Neural progenitor cell (in vitro differentiated cells): ENCODE measurements around the gene CREM. TPM values are rescaled to one million over a fixed set of nuclear protein-coding genes. Genes with fewer than 3 reads are reported as not detected.

Experiments used
- DNase-seq: peaks from one replicate; pipeline ENCODE4 v3.0.0-alpha.2; 2016; ENCODE audit warnings: low spot score
- H2AFZ ChIP-seq: fragments of 200-600 bp; sonication (generic); replicated peaks from 2 replicates; pipeline ENCODE4 v1.6.1; 2016; ENCODE audit warnings: antibody characterized with exemption
- H3F3A ChIP-seq: fragments of 200-600 bp; sonication (generic); 2 replicates; pipeline ENCODE4 v1.6.1; 2016; ENCODE audit warnings: antibody characterized with exemption, low read depth
- H3K27ac ChIP-seq: fragments of 200-600 bp; sonication (generic); 2 replicates; pipeline ENCODE4 v1.5.1; 2016; ENCODE audit warnings: mild to moderate bottlenecking
- H3K27me3 ChIP-seq: fragments of 200-600 bp; sonication (generic); 2 replicates; pipeline ENCODE4 v1.6.1; 2016; ENCODE audit warnings: mild to moderate bottlenecking, moderate library complexity
- H3K36me3 ChIP-seq: fragments of 200-600 bp; sonication (generic); 2 replicates; pipeline ENCODE4 v1.5.1; 2016
- H3K4me1 ChIP-seq: fragments of 200-600 bp; sonication (generic); 2 replicates; pipeline ENCODE4 v1.6.1; 2016; ENCODE audit warnings: mixed run types
- H3K4me2 ChIP-seq: fragments of 200-600 bp; sonication (generic); 2 replicates; pipeline ENCODE4 v1.6.1; 2016
- H3K4me3 ChIP-seq: fragments of 200-600 bp; sonication (generic); 2 replicates; pipeline ENCODE4 v1.5.1; 2016
- H3K79me2 ChIP-seq: fragments of 200-600 bp; sonication (generic); 2 replicates; pipeline ENCODE4 v1.6.1; 2016; ENCODE audit warnings: low read depth
- H3K9ac ChIP-seq: fragments of 200-600 bp; sonication (generic); 2 replicates; pipeline ENCODE4 v1.6.1; 2016
- H3K9me3 ChIP-seq: fragments of 200-600 bp; sonication (generic); 2 replicates; pipeline ENCODE4 v1.5.1; 2016; ENCODE audit warnings: low read depth
- H4K20me1 ChIP-seq: fragments of 200-600 bp; sonication (generic); 2 replicates; pipeline ENCODE4 v1.6.1; 2016; ENCODE audit warnings: low read depth
- H3K27ac Mint-ChIP-seq: 3 replicates; pipeline ENCODE4 v1.8.0; 2021; ENCODE audit warnings: mixed read lengths
- H3K27me3 Mint-ChIP-seq: 2 replicates; pipeline ENCODE4 v1.8.0; 2022; ENCODE audit warnings: low read depth, mild to moderate bottlenecking, inconsistent platforms, moderate library complexity, mixed read lengths; ENCODE audit not compliant: insufficient read depth
- H3K36me3 Mint-ChIP-seq: 3 replicates; pipeline ENCODE4 v1.8.0; 2021; ENCODE audit warnings: mixed read lengths
- H3K4me1 Mint-ChIP-seq: 3 replicates; pipeline ENCODE4 v1.8.0; 2021; ENCODE audit warnings: mixed read lengths
- H3K4me3 Mint-ChIP-seq: 3 replicates; pipeline ENCODE4 v1.8.0; 2021; ENCODE audit warnings: mild to moderate bottlenecking, moderate library complexity, mixed read lengths
- H3K9me3 Mint-ChIP-seq: 3 replicates; pipeline ENCODE4 v1.8.0; 2020; ENCODE audit warnings: mixed read lengths
- EZH2 ChIP-seq: fragments of 200-600 bp; sonication (generic); IDR thresholded peaks from 2 replicates; pipeline ENCODE4 v1.6.1; 2017; ENCODE audit warnings: antibody characterized with exemption, mild to moderate bottlenecking, moderate library complexity
- EZH2phosphoT487 ChIP-seq: fragments of 200-600 bp; sonication (generic); IDR thresholded peaks from 2 replicates; pipeline ENCODE4 v1.6.1; 2017; ENCODE audit warnings: antibody characterized with exemption
- total RNA-seq: library from RNA; depleted of rRNA; stranded (reverse); fragments of >200 nt; gene quantifications from 2 replicates; pipeline ENCODE4 v1.2.3, GENCODE V29; 2015; ENCODE audit warnings: low replicate concordance
- TF ChIP-seq, protein P1 (sequence below): fragments of 200-600 bp; sonication (generic); IDR thresholded peaks from 2 replicates; pipeline ENCODE4 v1.5.1; 2017; ENCODE audit warnings: antibody characterized with exemption, mild to moderate bottlenecking

CREM gene
- total RNA-seq, 1 donor from 2014 or later, result 74.2 TPM

DNA sequence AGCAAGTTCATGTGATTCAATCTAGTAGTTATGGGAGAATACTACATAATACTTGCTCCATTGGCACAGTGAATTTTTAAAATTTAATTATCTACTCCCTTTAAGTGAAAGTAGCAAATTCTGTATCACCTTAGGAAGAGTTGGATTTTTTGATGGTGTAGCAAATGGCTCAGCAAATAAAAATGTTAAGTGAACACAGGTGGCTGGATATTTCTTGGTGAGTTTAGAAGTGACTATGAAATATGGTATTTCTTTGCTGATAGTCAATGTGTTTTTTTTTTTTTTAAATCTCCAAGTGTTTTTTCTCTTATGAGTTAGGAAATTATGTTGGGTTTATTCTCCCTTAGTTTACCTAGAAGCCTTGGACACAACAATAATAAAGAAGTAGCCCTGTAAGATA, 67.8 kb downstream of the CREM start:
- Histone ChIP-seq H3K4me1 (peaks cover 11% of the 10 kb centered on the region), H3K9ac (no peak overlapping the region), H3K36me3 (no peaks in the 10 kb centered on the region), H3F3A (peaks cover 24% of the 10 kb centered on the region), H3K9me3 (no peaks in the 10 kb centered on the region), H4K20me1 (no peaks in the 10 kb centered on the region), H3K27me3 (no peaks in the 10 kb centered on the region), H3K79me2 (no peaks in the 10 kb centered on the region), H3K4me3 (no peak overlapping the region), H3K27ac (no peak overlapping the region), H2AFZ (no peak overlapping the region), H3K4me2 (no peak overlapping the region)
- Mint-ChIP-seq H3K4me3 (no peak overlapping the region), H3K4me1 (peaks cover 25% of the 10 kb centered on the region), H3K27ac (no peak overlapping the region), H3K9me3 (no peaks in the 10 kb centered on the region), H3K27me3 (peaks cover 2% of the 10 kb centered on the region), H3K36me3 (peaks cover 5% of the 10 kb centered on the region)
- no peak for DNase-seq
- TF ChIP-seq EZH2, result no peak
- TF ChIP-seq EZH2phosphoT487, result no peak
- TF ChIP-seq, protein P1, sequence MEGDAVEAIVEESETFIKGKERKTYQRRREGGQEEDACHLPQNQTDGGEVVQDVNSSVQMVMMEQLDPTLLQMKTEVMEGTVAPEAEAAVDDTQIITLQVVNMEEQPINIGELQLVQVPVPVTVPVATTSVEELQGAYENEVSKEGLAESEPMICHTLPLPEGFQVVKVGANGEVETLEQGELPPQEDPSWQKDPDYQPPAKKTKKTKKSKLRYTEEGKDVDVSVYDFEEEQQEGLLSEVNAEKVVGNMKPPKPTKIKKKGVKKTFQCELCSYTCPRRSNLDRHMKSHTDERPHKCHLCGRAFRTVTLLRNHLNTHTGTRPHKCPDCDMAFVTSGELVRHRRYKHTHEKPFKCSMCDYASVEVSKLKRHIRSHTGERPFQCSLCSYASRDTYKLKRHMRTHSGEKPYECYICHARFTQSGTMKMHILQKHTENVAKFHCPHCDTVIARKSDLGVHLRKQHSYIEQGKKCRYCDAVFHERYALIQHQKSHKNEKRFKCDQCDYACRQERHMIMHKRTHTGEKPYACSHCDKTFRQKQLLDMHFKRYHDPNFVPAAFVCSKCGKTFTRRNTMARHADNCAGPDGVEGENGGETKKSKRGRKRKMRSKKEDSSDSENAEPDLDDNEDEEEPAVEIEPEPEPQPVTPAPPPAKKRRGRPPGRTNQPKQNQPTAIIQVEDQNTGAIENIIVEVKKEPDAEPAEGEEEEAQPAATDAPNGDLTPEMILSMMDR, result no peak

GRCh38 chr10:35194906-35195305, 68.3 kb downstream of the CREM start:
- Histone ChIP-seq H3K4me3 (peak overlapping the region; percentile 45), H4K20me1 (no peaks in the 10 kb centered on the region), H3K27ac (no peak overlapping the region), H3K4me2 (peak overlapping the region; percentile 73), H3K4me1 (peaks cover 11% of the 10 kb centered on the region), H3K79me2 (no peaks in the 10 kb centered on the region), H3F3A (peaks cover 24% of the 10 kb centered on the region), H3K9me3 (no peaks in the 10 kb centered on the region), H3K36me3 (no peaks in the 10 kb centered on the region), H3K27me3 (no peaks in the 10 kb centered on the region), H2AFZ (no peak overlapping the region), H3K9ac (no peak overlapping the region)
- peaks cover 5% of the 10 kb centered on the region for H3K36me3 Mint-ChIP-seq
- peaks cover 2% of the 10 kb centered on the region for H3K27me3 Mint-ChIP-seq
- no peaks in the 10 kb centered on the region for H3K9me3 Mint-ChIP-seq
- TF ChIP-seq EZH2phosphoT487 (no peak), EZH2 (no peak)
- TF ChIP-seq, protein P1, result no peak
- H3K4me1 Mint-ChIP-seq, result peaks cover 25% of the 10 kb centered on the region
- H3K4me3 Mint-ChIP-seq, result peak overlapping the region; percentile 89
- DNase-seq, result no peak
- peak overlapping the region; percentile 64 for H3K27ac Mint-ChIP-seq

- H4K20me1 ChIP-seq, result no peaks in the 10 kb centered on the region
- H2AFZ ChIP-seq, result peak overlapping the region; percentile 79
- no peak for TF ChIP-seq EZH2
- TF ChIP-seq, protein P1, result peak; percentile 84
- H3K27ac ChIP-seq, result peak overlapping the region; percentile 43
- peak overlapping the region; percentile 73 for H3K4me2 ChIP-seq
- peaks cover 24% of the 10 kb centered on the region for H3F3A ChIP-seq
- DNase-seq, result peak; percentile 81
- Mint-ChIP-seq H3K9me3 (no peaks in the 10 kb centered on the region), H3K27me3 (peaks cover 3% of the 10 kb centered on the region), H3K4me1 (peaks cover 29% of the 10 kb centered on the region), H3K27ac (peak overlapping the region; percentile 98), H3K36me3 (peaks cover 5% of the 10 kb centered on the region), H3K4me3 (peak overlapping the region; percentile 89)
- no peaks in the 10 kb centered on the region for H3K27me3 ChIP-seq
- no peaks in the 10 kb centered on the region for H3K79me2 ChIP-seq
- H3K4me1 ChIP-seq, result peaks cover 11% of the 10 kb centered on the region
- no peaks in the 10 kb centered on the region for H3K9me3 ChIP-seq
- no peak overlapping the region for H3K9ac ChIP-seq
- peak overlapping the region; percentile 45 for H3K4me3 ChIP-seq
- H3K36me3 ChIP-seq, result no peaks in the 10 kb centered on the region
These were observed 69.0 kb downstream of the CREM start for GRCh38 chr10:35195361-35196306.
